Liver (tissue), 9 donors: Measurements from ENCODE around the gene KRT6C. TPM values are rescaled to one million over a fixed set of nuclear protein-coding genes. Genes with fewer than 3 reads are reported as not detected.
A peak's percentile ranks its signal among the peaks of the same experiment; 100 is the strongest.

Source experiments
- DNase-seq: peaks from one replicate; pipeline ENCODE4 v3.0.0-alpha.2; 2017; ENCODE audit warnings: low spot score
- H3K27ac ChIP-seq, 2 donors: one replicate each; pipeline ENCODE4 v1.7.0; 2013; ENCODE audit warnings: inconsistent platforms in 2 of 2, low read length in 2 of 2, control low read depth in 1 of 2, low read depth in 1 of 2, mild to moderate bottlenecking in 1 of 2
- H3K27me3 ChIP-seq, 4 donors: one replicate each; pipeline versions ENCODE4 v1.6.1 to v1.7.0; 2013; ENCODE audit warnings: low read length in 3 of 4, inconsistent platforms in 1 of 4, mild to moderate bottlenecking in 1 of 4, moderate library complexity in 1 of 4; ENCODE audit not compliant: control insufficient read depth in 4 of 4, insufficient read depth in 4 of 4
- H3K36me3 ChIP-seq, 4 donors: one replicate each; pipeline versions ENCODE4 v1.6.1 to v1.7.0; 2013; ENCODE audit warnings: low read length in 3 of 4, mild to moderate bottlenecking in 3 of 4, low read depth in 1 of 4, moderate library complexity in 1 of 4; ENCODE audit not compliant: control insufficient read depth in 4 of 4, insufficient read depth in 3 of 4
- H3K4me1 ChIP-seq, 4 donors: one replicate each; pipeline versions ENCODE4 v1.6.1 to v1.7.0; 2013; ENCODE audit warnings: low read length in 3 of 4, mild to moderate bottlenecking in 3 of 4, moderate library complexity in 1 of 4; ENCODE audit not compliant: control insufficient read depth in 4 of 4, insufficient read depth in 4 of 4
- H3K4me3 ChIP-seq, 3 donors: one replicate each; pipeline versions ENCODE4 v1.6.1 to v1.7.0; 2013; ENCODE audit warnings: low read length in 3 of 3, control low read depth in 1 of 3, low read depth in 1 of 3, mild to moderate bottlenecking in 1 of 3
- H3K9ac ChIP-seq, 2 donors: one replicate each; pipeline ENCODE4 v1.7.0; 2013; ENCODE audit warnings: low read length in 2 of 2, mild to moderate bottlenecking in 2 of 2, moderate library complexity in 2 of 2, control low read depth in 1 of 2, low read depth in 1 of 2
- H3K9me3 ChIP-seq, 4 donors: one replicate each; pipeline versions ENCODE4 v1.6.1 to v1.7.0; 2013; ENCODE audit warnings: low read length in 3 of 4; ENCODE audit not compliant: control insufficient read depth in 4 of 4
- ATF3 ChIP-seq: IDR thresholded peaks from 2 replicates; pipeline ENCODE4 v1.6.1; 2016; ENCODE audit warnings: antibody characterized with exemption
- CTCF ChIP-seq: fragments of 150-350 bp; IDR thresholded peaks from 2 replicates; pipeline ENCODE4 v1.5.1; 2017; ENCODE audit warnings: improper control_type of control experiment, low read depth, low read length; ENCODE audit not compliant: missing input control
- EGR1 ChIP-seq, 2 donors: IDR thresholded peaks; 2 replicates each; pipeline ENCODE4 v1.6.1; 2016 to 2018; ENCODE audit warnings: antibody characterized with exemption in 2 of 2, low read depth in 2 of 2
- FOXA1 ChIP-seq: IDR thresholded peaks from 2 replicates; pipeline ENCODE4 v1.6.1; 2016; ENCODE audit warnings: antibody characterized with exemption
- FOXA2 ChIP-seq: IDR thresholded peaks from 2 replicates; pipeline ENCODE4 v1.6.1; 2016; ENCODE audit warnings: antibody characterized with exemption
- GABPA ChIP-seq, 2 donors: IDR thresholded peaks in 1 of 2; conservative IDR thresholded peaks in 1 of 2; 2 replicates each; pipeline ENCODE4 v1.6.1; 2016; ENCODE audit warnings: antibody characterized with exemption in 2 of 2, mild to moderate bottlenecking in 1 of 2, moderate library complexity in 1 of 2
- HNF4A ChIP-seq, 2 donors: conservative IDR thresholded peaks; 2 replicates each; pipeline ENCODE4 v1.6.1; 2016; ENCODE audit warnings: antibody characterized with exemption in 2 of 2, mild to moderate bottlenecking in 2 of 2
- HNF4G ChIP-seq: IDR thresholded peaks from 2 replicates; pipeline ENCODE4 v1.6.1; 2016; ENCODE audit warnings: antibody characterized with exemption
- JUND ChIP-seq, 2 donors: IDR thresholded peaks; 2 replicates each; pipeline ENCODE4 v1.6.1; 2016; ENCODE audit warnings: antibody characterized with exemption in 2 of 2
- NR2F2 ChIP-seq: IDR thresholded peaks from 2 replicates; pipeline ENCODE4 v1.6.1; 2016; ENCODE audit warnings: antibody characterized with exemption
- RAD21 ChIP-seq, 2 donors: IDR thresholded peaks; 2 replicates each; pipeline ENCODE4 v1.6.1; 2016; ENCODE audit warnings: antibody characterized with exemption in 2 of 2, mild to moderate bottlenecking in 2 of 2
- RXRA ChIP-seq, 2 donors: IDR thresholded peaks; 2 replicates each; pipeline ENCODE4 v1.6.1; 2017 to 2018; ENCODE audit warnings: antibody characterized with exemption in 2 of 2, mild to moderate bottlenecking in 1 of 2
- SP1 ChIP-seq: IDR thresholded peaks from 2 replicates; pipeline ENCODE4 v1.6.1; 2018; ENCODE audit warnings: antibody characterized with exemption, mild to moderate bottlenecking
- TAF1 ChIP-seq: conservative IDR thresholded peaks from 2 replicates; pipeline ENCODE4 v1.6.1; 2016; ENCODE audit warnings: antibody characterized with exemption, mild to moderate bottlenecking
- YY1 ChIP-seq: IDR thresholded peaks from 2 replicates; pipeline ENCODE4 v1.6.1; 2016; ENCODE audit warnings: antibody characterized with exemption, mild to moderate bottlenecking
- ZBTB33 ChIP-seq: IDR thresholded peaks from 2 replicates; pipeline ENCODE4 v1.6.1; 2016; ENCODE audit warnings: antibody characterized with exemption
- WGBS: extraction: QIAGEN DNeasy Blood & Tissue Kit; methylation state at CpG from one replicate; pipeline ENCODE4 v1.1.7; 2013; 5-methylcytosine and 5-hydroxymethylcytosine counted together
- polyA plus RNA-seq, 2 donors: library from polyadenylated mRNA; stranded (reverse) in 1 of 2; unstranded in 1 of 2; fragments of 200-250 nt in 1 of 2; fragments of >200 nt in 1 of 2; fragmentation: Nextera tagmentation in 1 of 2; extraction: Ambion mirVana in 1 of 2; gene quantifications; one replicate each; pipeline versions ENCODE4 v1.2.1 to v1.2.3, GENCODE V29; 2013 to 2015
- total RNA-seq, 2 donors: library from RNA; depleted of rRNA; stranded (reverse); fragments of >200 nt; gene quantifications; one replicate each; pipeline ENCODE4 v1.2.3, GENCODE V29; 2014
- TF ChIP-seq, protein P1 (sequence below): IDR thresholded peaks from 2 replicates; pipeline ENCODE4 v1.6.1; 2016; ENCODE audit warnings: antibody characterized with exemption, mild to moderate bottlenecking
- TF ChIP-seq, protein P2 (sequence below): IDR thresholded peaks from 2 replicates; pipeline ENCODE4 v1.6.1; 2016; ENCODE audit warnings: antibody characterized with exemption
- donor health status: healthy.
- donor health status: healthy.
- donor health status: healthy.
- donor health status: healthy.
- donor health status: healthy.

KRT6C gene
- total and polyA plus RNA-seq, 4 donors: 0.61 TPM; not detected in 3

DNA sequence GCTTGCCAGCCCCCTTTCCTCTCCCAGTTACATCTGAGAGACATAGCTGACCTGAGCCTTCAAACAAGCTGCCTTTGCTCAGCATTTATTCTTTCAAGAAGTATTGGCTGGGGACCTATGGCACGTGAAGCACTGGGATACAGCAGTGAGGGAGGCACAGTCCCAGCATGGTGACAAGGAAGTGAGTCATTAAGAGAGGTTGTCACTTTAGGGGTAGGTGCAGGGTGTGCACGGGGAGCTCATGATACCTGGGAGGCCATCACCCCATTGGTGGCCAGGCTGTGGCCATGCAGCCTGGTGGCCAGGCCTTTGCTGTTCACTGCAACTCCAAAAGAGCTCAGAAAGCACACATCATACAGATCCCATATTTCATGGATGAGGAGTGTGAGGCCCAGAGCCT, 33.8 kb downstream of the KRT6C start:
- H3K9me3 ChIP-seq: no peaks in the 10 kb centered on the region
- H3K9ac ChIP-seq: no peak overlapping the region
- peaks cover 0 to 8% (median 0%) of the 10 kb centered on the region in 4 donors for H3K27me3 ChIP-seq
- 87% methylated on average over 2 of the region's 2 CpGs for WGBS
- no peaks in the 10 kb centered on the region for H3K4me1 ChIP-seq
- H3K36me3 ChIP-seq: no peaks in the 10 kb centered on the region
- H3K4me3 ChIP-seq: no peak overlapping the region
- DNase-seq: no peak
- TF ChIP-seq YY1 (no peak), GABPA (IDR thresholded peaks at IDR 0.05 in 1 of 2, conservative IDR thresholded peaks at IDR 0.05 in 1 of 2) (no peak), ZBTB33 (no peak), HNF4A (conservative IDR thresholded peaks at IDR 0.05) (no peak), TAF1 (no peak), NR2F2 (no peak), RXRA (IDR thresholded peaks at IDR 0.05) (no peak), EGR1 (IDR thresholded peaks at IDR 0.05; ENCODE audit: low read depth in 2 of 2) (no peak), SP1 (no peak), JUND (IDR thresholded peaks at IDR 0.05) (no peak), ATF3 (no peak), RAD21 (IDR thresholded peaks at IDR 0.05) (no peak), FOXA2 (no peak)
- TF ChIP-seq, protein P1, sequence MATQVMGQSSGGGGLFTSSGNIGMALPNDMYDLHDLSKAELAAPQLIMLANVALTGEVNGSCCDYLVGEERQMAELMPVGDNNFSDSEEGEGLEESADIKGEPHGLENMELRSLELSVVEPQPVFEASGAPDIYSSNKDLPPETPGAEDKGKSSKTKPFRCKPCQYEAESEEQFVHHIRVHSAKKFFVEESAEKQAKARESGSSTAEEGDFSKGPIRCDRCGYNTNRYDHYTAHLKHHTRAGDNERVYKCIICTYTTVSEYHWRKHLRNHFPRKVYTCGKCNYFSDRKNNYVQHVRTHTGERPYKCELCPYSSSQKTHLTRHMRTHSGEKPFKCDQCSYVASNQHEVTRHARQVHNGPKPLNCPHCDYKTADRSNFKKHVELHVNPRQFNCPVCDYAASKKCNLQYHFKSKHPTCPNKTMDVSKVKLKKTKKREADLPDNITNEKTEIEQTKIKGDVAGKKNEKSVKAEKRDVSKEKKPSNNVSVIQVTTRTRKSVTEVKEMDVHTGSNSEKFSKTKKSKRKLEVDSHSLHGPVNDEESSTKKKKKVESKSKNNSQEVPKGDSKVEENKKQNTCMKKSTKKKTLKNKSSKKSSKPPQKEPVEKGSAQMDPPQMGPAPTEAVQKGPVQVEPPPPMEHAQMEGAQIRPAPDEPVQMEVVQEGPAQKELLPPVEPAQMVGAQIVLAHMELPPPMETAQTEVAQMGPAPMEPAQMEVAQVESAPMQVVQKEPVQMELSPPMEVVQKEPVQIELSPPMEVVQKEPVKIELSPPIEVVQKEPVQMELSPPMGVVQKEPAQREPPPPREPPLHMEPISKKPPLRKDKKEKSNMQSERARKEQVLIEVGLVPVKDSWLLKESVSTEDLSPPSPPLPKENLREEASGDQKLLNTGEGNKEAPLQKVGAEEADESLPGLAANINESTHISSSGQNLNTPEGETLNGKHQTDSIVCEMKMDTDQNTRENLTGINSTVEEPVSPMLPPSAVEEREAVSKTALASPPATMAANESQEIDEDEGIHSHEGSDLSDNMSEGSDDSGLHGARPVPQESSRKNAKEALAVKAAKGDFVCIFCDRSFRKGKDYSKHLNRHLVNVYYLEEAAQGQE: no peak
- no peak overlapping the region for H3K27ac ChIP-seq

DNA sequence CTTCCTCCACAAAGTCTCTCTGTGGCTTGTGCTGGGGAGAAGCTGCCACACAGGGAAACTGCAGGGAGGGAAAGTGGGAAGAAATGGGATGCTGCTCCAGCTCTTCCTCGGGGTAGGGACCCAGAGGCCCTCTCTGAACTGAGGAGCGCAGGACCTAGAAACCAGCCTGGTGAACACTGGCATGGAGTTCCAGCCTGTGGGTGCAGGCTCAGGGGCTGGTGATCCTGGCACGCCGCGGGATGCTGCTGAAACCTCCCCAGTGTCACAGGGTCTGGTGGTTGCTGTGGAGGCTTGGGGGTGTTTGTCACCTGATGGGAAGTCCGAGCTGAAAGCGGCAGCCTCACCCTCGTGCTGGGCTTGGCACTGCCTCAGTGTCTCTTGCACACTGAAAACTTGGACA, 34.2 kb downstream of the KRT6C start:
- Histone ChIP-seq H3K4me3 (no peak overlapping the region), H3K4me1 (no peaks in the 10 kb centered on the region)
- DNase-seq: peak; percentile 25

More for the DNA sequence above, 34.2 kb downstream of the KRT6C start:
- Histone ChIP-seq H3K36me3 (no peaks in the 10 kb centered on the region), H3K9ac (no peak overlapping the region), H3K27me3 (peaks cover 0 to 8% (median 0%) of the 10 kb centered on the region in 4 donors), H3K9me3 (no peaks in the 10 kb centered on the region), H3K27ac (no peak overlapping the region)
- 81% methylated on average over 8 of the region's 8 CpGs for WGBS
- no peak for TF ChIP-seq YY1
- no peak for TF ChIP-seq NR2F2
- no peak for TF ChIP-seq FOXA2
- TF ChIP-seq RAD21 (IDR thresholded peaks at IDR 0.05): no peak
- no peak for TF ChIP-seq GABPA (IDR thresholded peaks at IDR 0.05 in 1 of 2, conservative IDR thresholded peaks at IDR 0.05 in 1 of 2)
- TF ChIP-seq CTCF: no peak
- no peak for TF ChIP-seq FOXA1
- TF ChIP-seq, protein P2, sequence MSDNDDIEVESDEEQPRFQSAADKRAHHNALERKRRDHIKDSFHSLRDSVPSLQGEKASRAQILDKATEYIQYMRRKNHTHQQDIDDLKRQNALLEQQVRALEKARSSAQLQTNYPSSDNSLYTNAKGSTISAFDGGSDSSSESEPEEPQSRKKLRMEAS: no peak
- TF ChIP-seq ZBTB33: no peak
- TF ChIP-seq EGR1 (IDR thresholded peaks at IDR 0.05; ENCODE audit: low read depth in 2 of 2): no peak
- no peak for TF ChIP-seq HNF4G
- no peak for TF ChIP-seq RXRA (IDR thresholded peaks at IDR 0.05)
